GM23338 (cell line): ENCODE data around the gene PLXNC1. TPM values are rescaled to one million over a fixed set of nuclear protein-coding genes. Genes with fewer than 3 reads are reported as not detected.

Experiments
- ATAC-seq: fragments of 200-7000 bp; cut with Tn5 transposase; 3 replicates; pipeline ENCODE4 v1.9.1; 2020
- DNase-seq: peaks from one replicate; pipeline ENCODE4 v3.0.0-alpha.2; 2015; ENCODE audit warnings: low spot score
- H2AFZ ChIP-seq: fragments of 200-600 bp; sonication (generic); 2 replicates; pipeline ENCODE4 v1.8.0; 2016; ENCODE audit warnings: antibody characterized with exemption, mild to moderate bottlenecking, moderate library complexity
- H3F3A ChIP-seq: fragments of 200-600 bp; sonication (generic); replicated peaks from 2 replicates; pipeline ENCODE4 v1.8.0; 2017; ENCODE audit warnings: antibody characterized with exemption, mixed run types, low read depth
- H3K27ac ChIP-seq: fragments of 200-600 bp; sonication (generic); 2 replicates; pipeline ENCODE4 v1.6.1; 2016; ENCODE audit warnings: low read depth
- H3K27me3 ChIP-seq: fragments of 200-600 bp; sonication (generic); 2 replicates; pipeline ENCODE4 v1.8.0; 2016; ENCODE audit warnings: mild to moderate bottlenecking, mixed run types, moderate library complexity; ENCODE audit not compliant: insufficient read depth
- H3K36me3 ChIP-seq: fragments of 200-600 bp; sonication (generic); 2 replicates; pipeline ENCODE4 v1.8.0; 2016; ENCODE audit warnings: mild to moderate bottlenecking; ENCODE audit not compliant: insufficient read depth
- H3K4me1 ChIP-seq: fragments of 200-600 bp; sonication (generic); 2 replicates; pipeline ENCODE4 v1.8.0; 2016; ENCODE audit warnings: mild to moderate bottlenecking, moderate library complexity; ENCODE audit not compliant: insufficient read depth
- H3K4me2 ChIP-seq: fragments of 200-600 bp; sonication (generic); 2 replicates; pipeline ENCODE4 v1.7.1; 2017; ENCODE audit warnings: mixed run types
- H3K4me3 ChIP-seq: fragments of 200-600 bp; sonication (generic); 2 replicates; pipeline ENCODE4 v1.6.1; 2016; ENCODE audit warnings: mixed run types
- H3K79me2 ChIP-seq: fragments of 200-600 bp; sonication (generic); replicated peaks from 2 replicates; pipeline ENCODE4 v1.8.0; 2017; ENCODE audit warnings: mild to moderate bottlenecking; ENCODE audit not compliant: insufficient read depth
- H3K9me2 ChIP-seq: fragments of 200-600 bp; sonication (generic); 2 replicates; pipeline ENCODE4 v1.8.0; 2017; ENCODE audit not compliant: insufficient read depth
- H4K20me1 ChIP-seq: fragments of 200-600 bp; sonication (generic); replicated peaks from 2 replicates; pipeline ENCODE4 v1.8.0; 2017; ENCODE audit warnings: mild to moderate bottlenecking; ENCODE audit not compliant: insufficient read depth
- H3K27ac Mint-ChIP-seq: 2 replicates; pipeline ENCODE4 v1.8.0; 2020; ENCODE audit warnings: inconsistent platforms, mild to moderate bottlenecking, moderate library complexity, mixed read lengths
- H3K27me3 Mint-ChIP-seq: 3 replicates; pipeline ENCODE4 v1.8.0; 2022; ENCODE audit warnings: low read depth, mild to moderate bottlenecking, moderate library complexity, mixed read lengths, inconsistent platforms; ENCODE audit not compliant: insufficient read depth, poor library complexity
- H3K36me3 Mint-ChIP-seq: 3 replicates; pipeline ENCODE4 v1.8.0; 2021; ENCODE audit warnings: low read depth, mild to moderate bottlenecking, inconsistent platforms, moderate library complexity, mixed read lengths
- H3K4me1 Mint-ChIP-seq: 3 replicates; pipeline ENCODE4 v1.8.0; 2020; ENCODE audit warnings: mild to moderate bottlenecking, inconsistent platforms, mixed read lengths
- H3K4me3 Mint-ChIP-seq: 3 replicates; pipeline ENCODE4 v1.8.0; 2021; ENCODE audit warnings: moderate library complexity, mild to moderate bottlenecking, inconsistent platforms, mixed read lengths
- H3K9me3 Mint-ChIP-seq: 3 replicates; pipeline ENCODE4 v1.8.0; 2020; ENCODE audit warnings: moderate library complexity, mild to moderate bottlenecking, inconsistent platforms, mixed read lengths
- CREB1 ChIP-seq: fragments of 250-450 bp; sonication (Bioruptor Pico); IDR thresholded peaks from 2 replicates; pipeline ENCODE4 v1.5.0; 2020; ENCODE audit warnings: low read depth, mild to moderate bottlenecking, moderate library complexity
- EZH2 ChIP-seq: fragments of 200-600 bp; sonication (generic); IDR thresholded peaks from one replicate; pipeline ENCODE4 v1.8.0; 2017; ENCODE audit warnings: antibody characterized with exemption, mild to moderate bottlenecking, low read depth; ENCODE audit not compliant: unreplicated experiment
- ZNF331 ChIP-seq: fragments of 250-450 bp; sonication (Bioruptor Pico); IDR thresholded peaks from 2 replicates; pipeline ENCODE4 v1.5.0; 2020; ENCODE audit warnings: low read depth, mild to moderate bottlenecking, moderate library complexity
- polyA plus RNA-seq: library from polyadenylated mRNA; unstranded; fragments of >200 nt; fragmentation: Nextera tagmentation; extraction: Ambion mirVana; gene quantifications from 2 replicates; pipeline ENCODE4 v1.2.1, GENCODE V29; 2016
- total RNA-seq: library from RNA; depleted of rRNA; stranded (reverse); fragments of >200 nt; shearing (Covaris generic); gene quantifications from 2 replicates; pipeline ENCODE4 v1.2.3, GENCODE V29; 2014
- TF ChIP-seq, protein P1 (sequence below), 2 experiments: fragments of 200-600 bp in 1 of 2; sonication (generic) in 1 of 2; conservative IDR thresholded peaks; 2 replicates each; pipeline versions ENCODE4 v1.5.1 to v1.6.1; 2016 to 2017; ENCODE audit warnings: antibody characterized with exemption in 2 of 2, low read depth in 2 of 2, mild to moderate bottlenecking in 2 of 2, moderate library complexity in 1 of 2
- TF ChIP-seq, protein P2 (sequence below): IDR thresholded peaks from one replicate; pipeline ENCODE4 v1.6.1; 2018; ENCODE audit warnings: antibody characterized with exemption; ENCODE audit not compliant: unreplicated experiment
- TF ChIP-seq, protein P3 (sequence below): IDR thresholded peaks from 2 replicates; pipeline ENCODE4 v1.6.1; 2016; ENCODE audit warnings: antibody characterized with exemption

Gene PLXNC1
- total and polyA plus RNA-seq, 2 experiments from 2014 or later = 1.9 to 6.5 TPM

DNA sequence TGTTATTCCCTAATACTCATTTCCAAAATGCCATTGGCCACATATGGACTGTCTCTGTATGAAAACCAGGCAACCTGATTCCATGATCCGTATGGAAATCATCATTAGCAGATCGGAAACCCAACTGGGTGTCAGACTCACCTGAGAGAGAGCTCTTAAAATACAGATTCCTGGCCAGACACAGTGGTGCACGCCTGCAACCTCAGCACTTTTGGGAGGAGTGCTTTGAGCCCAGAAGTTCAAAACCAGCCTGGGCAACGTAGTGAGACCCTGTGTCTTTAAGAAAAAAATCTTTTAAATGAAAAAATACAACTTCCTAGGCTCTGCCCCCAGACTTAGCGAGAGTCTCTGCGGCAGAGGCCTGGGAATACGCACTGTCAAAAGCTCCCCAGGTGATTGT, 37.4 kb downstream of the PLXNC1 start:
- Histone ChIP-seq H2AFZ (no peak overlapping the region), H4K20me1 (0 out of 2 replicates have a peak, but pooled peaks cover 2% of the 10 kb centered on the region), H3K4me3 (no peak overlapping the region), H3K9me2 (no peaks in the 10 kb centered on the region), H3K27me3 (peaks cover 19% of the 10 kb centered on the region; the same call in 1 of the 2 replicates), H3K79me2 (no peaks in the 10 kb centered on the region), H3K4me1 (peaks cover 15% of the 10 kb centered on the region), H3F3A (no peaks in the 10 kb centered on the region), H3K36me3 (no peaks in the 10 kb centered on the region), H3K4me2 (no peak overlapping the region), H3K27ac (no peak overlapping the region)
- no peaks in the 10 kb centered on the region; the same call in 2 of the 3 replicates for H3K36me3 Mint-ChIP-seq
- no peak overlapping the region for H3K4me3 Mint-ChIP-seq
- DNase-seq (no peak), ATAC-seq (no peak)
- peaks cover 10% of the 10 kb centered on the region; the same call in 2 of the 3 replicates for H3K4me1 Mint-ChIP-seq
- H3K27me3 Mint-ChIP-seq = peaks cover 5% of the 10 kb centered on the region
- TF ChIP-seq CREB1 (CRISPR knock-in tag) = no peak
- TF ChIP-seq, protein P1, sequence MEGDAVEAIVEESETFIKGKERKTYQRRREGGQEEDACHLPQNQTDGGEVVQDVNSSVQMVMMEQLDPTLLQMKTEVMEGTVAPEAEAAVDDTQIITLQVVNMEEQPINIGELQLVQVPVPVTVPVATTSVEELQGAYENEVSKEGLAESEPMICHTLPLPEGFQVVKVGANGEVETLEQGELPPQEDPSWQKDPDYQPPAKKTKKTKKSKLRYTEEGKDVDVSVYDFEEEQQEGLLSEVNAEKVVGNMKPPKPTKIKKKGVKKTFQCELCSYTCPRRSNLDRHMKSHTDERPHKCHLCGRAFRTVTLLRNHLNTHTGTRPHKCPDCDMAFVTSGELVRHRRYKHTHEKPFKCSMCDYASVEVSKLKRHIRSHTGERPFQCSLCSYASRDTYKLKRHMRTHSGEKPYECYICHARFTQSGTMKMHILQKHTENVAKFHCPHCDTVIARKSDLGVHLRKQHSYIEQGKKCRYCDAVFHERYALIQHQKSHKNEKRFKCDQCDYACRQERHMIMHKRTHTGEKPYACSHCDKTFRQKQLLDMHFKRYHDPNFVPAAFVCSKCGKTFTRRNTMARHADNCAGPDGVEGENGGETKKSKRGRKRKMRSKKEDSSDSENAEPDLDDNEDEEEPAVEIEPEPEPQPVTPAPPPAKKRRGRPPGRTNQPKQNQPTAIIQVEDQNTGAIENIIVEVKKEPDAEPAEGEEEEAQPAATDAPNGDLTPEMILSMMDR (conservative IDR thresholded peaks at IDR 0.05; ENCODE audit: low read depth in 2 of 2) = no peak
- TF ChIP-seq, protein P2, sequence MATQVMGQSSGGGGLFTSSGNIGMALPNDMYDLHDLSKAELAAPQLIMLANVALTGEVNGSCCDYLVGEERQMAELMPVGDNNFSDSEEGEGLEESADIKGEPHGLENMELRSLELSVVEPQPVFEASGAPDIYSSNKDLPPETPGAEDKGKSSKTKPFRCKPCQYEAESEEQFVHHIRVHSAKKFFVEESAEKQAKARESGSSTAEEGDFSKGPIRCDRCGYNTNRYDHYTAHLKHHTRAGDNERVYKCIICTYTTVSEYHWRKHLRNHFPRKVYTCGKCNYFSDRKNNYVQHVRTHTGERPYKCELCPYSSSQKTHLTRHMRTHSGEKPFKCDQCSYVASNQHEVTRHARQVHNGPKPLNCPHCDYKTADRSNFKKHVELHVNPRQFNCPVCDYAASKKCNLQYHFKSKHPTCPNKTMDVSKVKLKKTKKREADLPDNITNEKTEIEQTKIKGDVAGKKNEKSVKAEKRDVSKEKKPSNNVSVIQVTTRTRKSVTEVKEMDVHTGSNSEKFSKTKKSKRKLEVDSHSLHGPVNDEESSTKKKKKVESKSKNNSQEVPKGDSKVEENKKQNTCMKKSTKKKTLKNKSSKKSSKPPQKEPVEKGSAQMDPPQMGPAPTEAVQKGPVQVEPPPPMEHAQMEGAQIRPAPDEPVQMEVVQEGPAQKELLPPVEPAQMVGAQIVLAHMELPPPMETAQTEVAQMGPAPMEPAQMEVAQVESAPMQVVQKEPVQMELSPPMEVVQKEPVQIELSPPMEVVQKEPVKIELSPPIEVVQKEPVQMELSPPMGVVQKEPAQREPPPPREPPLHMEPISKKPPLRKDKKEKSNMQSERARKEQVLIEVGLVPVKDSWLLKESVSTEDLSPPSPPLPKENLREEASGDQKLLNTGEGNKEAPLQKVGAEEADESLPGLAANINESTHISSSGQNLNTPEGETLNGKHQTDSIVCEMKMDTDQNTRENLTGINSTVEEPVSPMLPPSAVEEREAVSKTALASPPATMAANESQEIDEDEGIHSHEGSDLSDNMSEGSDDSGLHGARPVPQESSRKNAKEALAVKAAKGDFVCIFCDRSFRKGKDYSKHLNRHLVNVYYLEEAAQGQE = no peak
- H3K27ac Mint-ChIP-seq = no peak overlapping the region
- no peaks in the 10 kb centered on the region for H3K9me3 Mint-ChIP-seq

DNA sequence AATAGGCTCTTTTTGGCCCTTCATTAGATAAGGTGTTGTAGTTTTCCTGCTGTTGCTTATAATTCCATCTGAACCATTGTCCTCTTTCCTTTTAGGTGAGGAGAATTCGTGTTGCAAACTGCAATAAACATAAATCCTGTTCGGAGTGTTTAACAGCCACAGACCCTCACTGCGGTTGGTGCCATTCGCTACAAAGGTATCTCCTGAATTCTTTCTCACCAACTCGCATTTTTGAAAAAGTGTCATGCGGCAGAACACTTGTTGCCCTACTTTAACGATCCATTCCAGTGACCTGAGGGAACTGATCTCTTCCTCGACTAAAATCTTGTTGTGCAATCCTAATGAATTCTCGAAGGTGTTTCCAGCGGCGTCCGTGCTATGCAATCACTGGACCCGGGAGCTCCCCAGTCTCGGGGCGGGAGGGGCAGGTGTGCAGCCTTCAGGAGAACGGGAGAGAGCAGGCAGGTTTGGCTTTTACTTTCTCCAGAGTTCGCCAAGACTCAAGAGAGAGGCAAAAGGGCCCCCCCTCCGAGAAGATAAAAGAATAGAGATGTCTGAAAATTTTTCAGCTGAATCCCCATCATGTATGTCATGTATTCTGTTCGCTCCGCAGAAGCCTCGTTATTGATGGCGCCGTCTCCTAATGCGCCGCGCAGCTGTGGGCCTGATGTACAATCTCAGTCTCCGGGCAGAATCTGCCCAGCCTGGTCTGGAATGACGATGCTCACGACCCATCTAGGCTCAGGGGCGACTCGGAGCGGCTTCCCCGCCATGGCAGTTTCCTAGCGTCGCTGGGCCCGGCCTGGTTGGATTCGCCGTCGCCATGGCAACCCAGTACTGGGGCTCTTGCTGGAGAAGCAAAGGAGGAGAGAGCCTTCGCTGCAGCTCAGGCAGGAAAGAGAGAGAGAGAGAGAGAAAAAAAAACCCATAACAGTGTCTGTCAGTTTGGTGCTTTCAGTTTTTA, 38.2 kb downstream of the PLXNC1 start:
- no peaks in the 10 kb centered on the region for H3K9me3 Mint-ChIP-seq
- Histone ChIP-seq H3K4me3 (peak overlapping the region; percentile 46), H4K20me1 (0 out of 2 replicates have a peak, but pooled peaks cover 2% of the 10 kb centered on the region), H3K36me3 (no peaks in the 10 kb centered on the region), H2AFZ (peak overlapping the region; percentile 86; the same call in 1 of the 2 replicates), H3K27ac (no peak overlapping the region), H3K27me3 (peaks cover 19% of the 10 kb centered on the region; the same call in 1 of the 2 replicates), H3F3A (no peaks in the 10 kb centered on the region), H3K4me2 (peak overlapping the region; percentile 73), H3K79me2 (no peaks in the 10 kb centered on the region), H3K9me2 (no peaks in the 10 kb centered on the region), H3K4me1 (peaks cover 15% of the 10 kb centered on the region)
- ATAC-seq (peak; percentile 98), DNase-seq (peak; percentile 96)
- peaks cover 3% of the 10 kb centered on the region for H3K27me3 Mint-ChIP-seq
- H3K36me3 Mint-ChIP-seq = no peaks in the 10 kb centered on the region; the same call in 2 of the 3 replicates
- H3K27ac Mint-ChIP-seq = no peak overlapping the region
- H3K4me1 Mint-ChIP-seq = peaks cover 10% of the 10 kb centered on the region; the same call in 2 of the 3 replicates
- TF ChIP-seq ZNF331 (no peak), EZH2 (no peak)
- TF ChIP-seq, protein P3, sequence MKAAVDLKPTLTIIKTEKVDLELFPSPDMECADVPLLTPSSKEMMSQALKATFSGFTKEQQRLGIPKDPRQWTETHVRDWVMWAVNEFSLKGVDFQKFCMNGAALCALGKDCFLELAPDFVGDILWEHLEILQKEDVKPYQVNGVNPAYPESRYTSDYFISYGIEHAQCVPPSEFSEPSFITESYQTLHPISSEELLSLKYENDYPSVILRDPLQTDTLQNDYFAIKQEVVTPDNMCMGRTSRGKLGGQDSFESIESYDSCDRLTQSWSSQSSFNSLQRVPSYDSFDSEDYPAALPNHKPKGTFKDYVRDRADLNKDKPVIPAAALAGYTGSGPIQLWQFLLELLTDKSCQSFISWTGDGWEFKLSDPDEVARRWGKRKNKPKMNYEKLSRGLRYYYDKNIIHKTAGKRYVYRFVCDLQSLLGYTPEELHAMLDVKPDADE = no peak
- H3K4me3 Mint-ChIP-seq = no peak overlapping the region
